SK-N-SH (cell line): ENCODE results near the gene NUDCD3. TPM values are rescaled to one million over a fixed set of nuclear protein-coding genes. Genes with fewer than 3 reads are reported as not detected.

Experiments used
- CTCF ChIA-PET: fragments of 300-600, 350-600 bp; formaldehyde crosslinking; extraction: SDS; loops from one replicate; lab custom pipeline; 2021; lab: Yijun Ruan, JAX
- POLR2A ChIA-PET: fragments of 350-600 bp; sonication (Branson Sonifier 250); formaldehyde crosslinking; extraction: SDS; loops from one replicate; lab custom pipeline; 2020; ENCODE audit warnings: antibody characterized with exemption, inconsistent platforms; lab: Yijun Ruan, JAX
- DNase-seq: peaks from one replicate; pipeline ENCODE4 v3.0.0; 2012
- H2AFZ ChIP-seq: fragments of 200-600 bp; sonication (generic); 2 replicates; pipeline ENCODE4 v1.8.1; 2016; ENCODE audit warnings: antibody characterized with exemption, mild to moderate bottlenecking, low read depth
- H3F3A ChIP-seq: fragments of 200-600 bp; sonication (generic); replicated peaks from 2 replicates; pipeline ENCODE3; 2016; ENCODE audit warnings: antibody characterized with exemption, mild to moderate bottlenecking; ENCODE audit not compliant: insufficient read depth
- H3K27ac ChIP-seq, 2 experiments: fragments of 200-500 bp in 1 of 2; fragments of 200-600 bp in 1 of 2; sonication (Bioruptor generic) in 1 of 2; sonication (generic), shearing (Covaris generic) in 1 of 2; 2 replicates each; pipeline versions ENCODE4 v1.5.1 to v1.6.1; 2014 to 2016; ENCODE audit warnings: low read depth in 2 of 2, inconsistent platforms in 1 of 2, low read length in 1 of 2, mild to moderate bottlenecking in 1 of 2, mixed read lengths in 1 of 2
- H3K27me3 ChIP-seq: fragments of 200-600 bp; sonication (generic), shearing (Covaris generic); 2 replicates; pipeline ENCODE4 v1.6.1; 2016; ENCODE audit warnings: mixed run types; ENCODE audit not compliant: insufficient read depth
- H3K36me3 ChIP-seq, 2 experiments: fragments of 200-500 bp in 1 of 2; fragments of 200-600 bp in 1 of 2; sonication (Bioruptor generic) in 1 of 2; sonication (generic) in 1 of 2; replicated peaks in 1 of 2; 2 replicates each; pipeline versions ENCODE3 to v1.5.1; 2014 to 2016; ENCODE audit warnings: low read length in 1 of 2, mild to moderate bottlenecking in 1 of 2; ENCODE audit not compliant: insufficient read depth in 2 of 2, control insufficient read depth in 1 of 2
- H3K4me1 ChIP-seq, 2 experiments: fragments of 200-500 bp in 1 of 2; fragments of 200-600 bp in 1 of 2; sonication (Bioruptor generic) in 1 of 2; sonication (generic), shearing (Covaris generic) in 1 of 2; 2 replicates each; pipeline versions ENCODE4 v1.5.1 to v1.6.1; 2014 to 2016; ENCODE audit warnings: low read depth in 1 of 2, low read length in 1 of 2, mixed run types in 1 of 2; ENCODE audit not compliant: insufficient read depth in 2 of 2, control insufficient read depth in 1 of 2
- H3K4me2 ChIP-seq: fragments of 200-600 bp; sonication (generic), shearing (Covaris generic); 2 replicates; pipeline ENCODE4 v1.6.1; 2017; ENCODE audit warnings: mixed run types
- H3K4me3 ChIP-seq, 2 experiments: fragments of 200-500 bp in 1 of 2; fragments of 200-600 bp in 1 of 2; sonication (Bioruptor generic) in 1 of 2; sonication (generic), shearing (Covaris generic) in 1 of 2; 2 replicates each; pipeline versions ENCODE4 v1.5.1 to v1.8.1; 2014 to 2016; ENCODE audit warnings: low read depth in 2 of 2, inconsistent platforms in 1 of 2, low read length in 1 of 2, mild to moderate bottlenecking in 1 of 2, mixed read lengths in 1 of 2, moderate library complexity in 1 of 2
- H3K79me2 ChIP-seq: fragments of 200-600 bp; sonication (generic); 2 replicates; pipeline ENCODE4 v1.8.1; 2017; ENCODE audit warnings: mild to moderate bottlenecking; ENCODE audit not compliant: insufficient read depth
- H3K9ac ChIP-seq: fragments of 200-600 bp; sonication (generic); 2 replicates; pipeline ENCODE4 v1.6.1; 2017; ENCODE audit warnings: mixed run types
- H3K9me2 ChIP-seq: fragments of 200-600 bp; sonication (generic); 2 replicates; pipeline ENCODE4 v1.6.1; 2017; ENCODE audit warnings: mixed run types
- H3K9me3 ChIP-seq: fragments of 200-600 bp; sonication (generic); 2 replicates; pipeline ENCODE4 v1.6.1; 2017; ENCODE audit warnings: mixed run types, mild to moderate bottlenecking, moderate library complexity
- H4K20me1 ChIP-seq: fragments of 200-600 bp; sonication (generic); 2 replicates; pipeline ENCODE4 v1.6.1; 2017; ENCODE audit warnings: mild to moderate bottlenecking, mixed run types; ENCODE audit not compliant: insufficient read depth
- CHD2 ChIP-seq: fragments of 150-350 bp; IDR thresholded peaks from 2 replicates; pipeline ENCODE4 v1.6.1; 2018; ENCODE audit warnings: low read length; ENCODE audit not compliant: partially characterized antibody
- ELF1 ChIP-seq: IDR thresholded peaks from 2 replicates; pipeline ENCODE4 v1.4.0; 2012
- EP300 ChIP-seq, 2 experiments: IDR thresholded peaks; 2 replicates each; pipeline versions ENCODE4 v1.4.0 to v1.6.1; 2012; ENCODE audit warnings: borderline replicate concordance in 1 of 2, low read depth in 1 of 2, low read length in 1 of 2
- EZH2phosphoT487 ChIP-seq: fragments of 200-600 bp; sonication (generic); IDR thresholded peaks from 2 replicates; pipeline ENCODE4 v1.6.1; 2017; ENCODE audit warnings: low read depth, mixed run types, mild to moderate bottlenecking, antibody characterized with exemption, moderate library complexity, borderline replicate concordance
- FOSL2 ChIP-seq: IDR thresholded peaks from 2 replicates; pipeline ENCODE4 v1.4.0; 2012; ENCODE audit warnings: low read depth, mild to moderate bottlenecking, moderate library complexity, borderline replicate concordance
- FOXM1 ChIP-seq: IDR thresholded peaks from 2 replicates; pipeline ENCODE4 v1.4.0; 2012; ENCODE audit warnings: low read depth, mild to moderate bottlenecking
- JUND ChIP-seq: IDR thresholded peaks from 2 replicates; pipeline ENCODE4 v1.4.0; 2012
- MAX ChIP-seq: IDR thresholded peaks from 2 replicates; pipeline ENCODE4 v1.4.0; 2012; ENCODE audit warnings: low read depth
- NFIC ChIP-seq: IDR thresholded peaks from 2 replicates; pipeline ENCODE4 v1.4.0; 2012; ENCODE audit warnings: borderline replicate concordance
- RCOR1 ChIP-seq: fragments of 150-350 bp; IDR thresholded peaks from 2 replicates; pipeline ENCODE4 v1.6.1; 2017; ENCODE audit warnings: antibody characterized with exemption, low read length
- SMC3 ChIP-seq: IDR thresholded peaks from 2 replicates; pipeline ENCODE4 v1.6.1; 2012; ENCODE audit warnings: low read depth, low read length, improper control_type of control experiment
- USF1 ChIP-seq: IDR thresholded peaks from 2 replicates; pipeline ENCODE4 v1.4.0; 2012; ENCODE audit warnings: low read depth, borderline replicate concordance
- WGBS: methylation state at CpG from one replicate; pipeline ENCODE4 v1.1.6; 2017; ENCODE audit warnings: low lambda C conversion rate; 5-methylcytosine and 5-hydroxymethylcytosine counted together
- polyA plus RNA-seq, 3 experiments: library from polyadenylated mRNA; depleted of rRNA; stranded (reverse); fragments of >200 nt; gene quantifications; 2 replicates each; pipeline ENCODE4 v1.2.3, GENCODE V29; 2012
- TF ChIP-seq, protein P1 (sequence below): fragments of 150-350 bp; IDR thresholded peaks from 2 replicates; pipeline ENCODE4 v1.6.1; 2017; ENCODE audit warnings: antibody characterized with exemption, low read length, low read depth, borderline replicate concordance
- TF ChIP-seq, protein P2 (sequence below): fragments of 200-600 bp; sonication (generic); IDR thresholded peaks from 2 replicates; pipeline ENCODE4 v1.6.1; 2017; ENCODE audit warnings: antibody characterized with exemption, mild to moderate bottlenecking, moderate library complexity

The NUDCD3 gene
- polyA plus RNA-seq, 1 of the 3 experiments (the other 2 are of a cell fraction): 66.0 TPM

- no peak overlapping the region for H2AFZ ChIP-seq
- no peaks in the 10 kb centered on the region for H4K20me1 ChIP-seq
- DNase-seq: peak; percentile 13
- 65% methylated on average over 17 of the region's 17 CpGs for WGBS
- H3K9me3 ChIP-seq: no peaks in the 10 kb centered on the region
- no peaks in the 10 kb centered on the region for H3F3A ChIP-seq
- H3K79me2 ChIP-seq: no peaks in the 10 kb centered on the region
- H3K4me1 ChIP-seq: peaks cover 0 to 16% of the 10 kb centered on the region in 2 experiments; a peak in 1 of 4 replicates
- no peak overlapping the region for H3K27ac ChIP-seq
- CTCF ChIA-PET: interaction anchor here (1.3 to 5.3 kb wide), 3 partner anchors 10 to 105 kb away, joined by 3 to 34 read pairs (median 7); no protein-coding TSS in a partner anchor
- no peaks in the 10 kb centered on the region for H3K27me3 ChIP-seq
- no peak overlapping the region for H3K9ac ChIP-seq
- TF ChIP-seq CHD2 (no peak), RCOR1 (no peak), SMC3 (no peak), FOXM1 (no peak), MAX (no peak), FOSL2 (no peak), JUND (no peak), EP300 (IDR thresholded peaks at IDR 0.05; ENCODE audit: borderline replicate concordance in 1 of 2, low read depth in 1 of 2, low read length in 1 of 2) (no peak), EZH2phosphoT487 (no peak), NFIC (no peak), USF1 (no peak), ELF1 (no peak)
- TF ChIP-seq, protein P1, sequence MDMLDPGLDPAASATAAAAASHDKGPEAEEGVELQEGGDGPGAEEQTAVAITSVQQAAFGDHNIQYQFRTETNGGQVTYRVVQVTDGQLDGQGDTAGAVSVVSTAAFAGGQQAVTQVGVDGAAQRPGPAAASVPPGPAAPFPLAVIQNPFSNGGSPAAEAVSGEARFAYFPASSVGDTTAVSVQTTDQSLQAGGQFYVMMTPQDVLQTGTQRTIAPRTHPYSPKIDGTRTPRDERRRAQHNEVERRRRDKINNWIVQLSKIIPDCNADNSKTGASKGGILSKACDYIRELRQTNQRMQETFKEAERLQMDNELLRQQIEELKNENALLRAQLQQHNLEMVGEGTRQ: no peak
- TF ChIP-seq, protein P2, sequence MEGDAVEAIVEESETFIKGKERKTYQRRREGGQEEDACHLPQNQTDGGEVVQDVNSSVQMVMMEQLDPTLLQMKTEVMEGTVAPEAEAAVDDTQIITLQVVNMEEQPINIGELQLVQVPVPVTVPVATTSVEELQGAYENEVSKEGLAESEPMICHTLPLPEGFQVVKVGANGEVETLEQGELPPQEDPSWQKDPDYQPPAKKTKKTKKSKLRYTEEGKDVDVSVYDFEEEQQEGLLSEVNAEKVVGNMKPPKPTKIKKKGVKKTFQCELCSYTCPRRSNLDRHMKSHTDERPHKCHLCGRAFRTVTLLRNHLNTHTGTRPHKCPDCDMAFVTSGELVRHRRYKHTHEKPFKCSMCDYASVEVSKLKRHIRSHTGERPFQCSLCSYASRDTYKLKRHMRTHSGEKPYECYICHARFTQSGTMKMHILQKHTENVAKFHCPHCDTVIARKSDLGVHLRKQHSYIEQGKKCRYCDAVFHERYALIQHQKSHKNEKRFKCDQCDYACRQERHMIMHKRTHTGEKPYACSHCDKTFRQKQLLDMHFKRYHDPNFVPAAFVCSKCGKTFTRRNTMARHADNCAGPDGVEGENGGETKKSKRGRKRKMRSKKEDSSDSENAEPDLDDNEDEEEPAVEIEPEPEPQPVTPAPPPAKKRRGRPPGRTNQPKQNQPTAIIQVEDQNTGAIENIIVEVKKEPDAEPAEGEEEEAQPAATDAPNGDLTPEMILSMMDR: no peak
- POLR2A ChIA-PET: interaction anchor here (1.4 kb wide), 1 partner anchor 47 kb away, joined by 3 read pairs; the partner anchor contains the start of gene NUDCD3
- H3K9me2 ChIP-seq: no peaks in the 10 kb centered on the region
- H3K4me3 ChIP-seq: no peak overlapping the region
- no peaks in the 10 kb centered on the region for H3K36me3 ChIP-seq
- H3K4me2 ChIP-seq: no peak overlapping the region
Measured at GRCh38 chr7:44538093-44538797, 47.8 kb upstream of the NUDCD3 start.
